HG03378 (cell line): ENCODE results near the gene NR6A1.

Experiments
- ATAC-seq: cut with Tn5 transposase; IDR thresholded peaks from one replicate; pipeline ENCODE4 v1.9.1; 2021; ENCODE audit warnings: mild to moderate bottlenecking, moderate library complexity; ENCODE audit not compliant: unreplicated experiment

NR6A1 gene

GRCh38 chr9:124495126-124496074 is 275.7 kb downstream of the NR6A1 start:
- no peak for ATAC-seq

DNA sequence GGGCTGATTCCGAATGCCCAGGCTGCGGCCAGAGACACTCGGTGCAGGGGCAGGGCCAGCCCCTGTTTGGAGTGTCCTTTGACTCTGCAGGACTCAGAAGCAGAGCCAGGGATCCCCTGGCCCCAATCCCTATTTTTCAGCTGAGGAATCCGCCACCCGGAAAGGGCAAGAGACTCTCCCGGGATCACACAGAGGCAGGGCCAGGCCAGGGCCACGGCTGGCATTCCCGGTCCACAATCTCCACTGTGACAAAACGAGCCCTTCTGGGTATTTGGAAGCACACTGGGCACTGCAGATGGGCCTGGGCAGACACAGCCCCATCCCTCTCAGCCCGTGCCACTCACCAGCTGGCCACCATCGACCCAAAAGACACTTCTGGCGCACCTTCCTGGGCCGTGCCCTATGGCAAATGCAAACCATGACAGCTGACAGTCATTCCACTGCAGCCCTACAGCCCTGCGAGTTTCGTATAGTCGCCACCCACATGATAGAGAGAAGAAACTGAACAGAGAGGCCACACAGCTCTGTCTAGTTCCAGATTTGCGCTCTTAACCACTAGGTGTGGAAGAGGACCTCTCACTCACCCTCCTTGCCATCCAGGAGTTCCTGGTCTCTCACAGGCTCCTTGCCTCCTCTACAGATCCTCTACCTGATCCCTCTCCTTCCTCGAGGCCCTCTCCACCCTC is 277.2 kb downstream of the NR6A1 start:
- no peak for ATAC-seq

DNA sequence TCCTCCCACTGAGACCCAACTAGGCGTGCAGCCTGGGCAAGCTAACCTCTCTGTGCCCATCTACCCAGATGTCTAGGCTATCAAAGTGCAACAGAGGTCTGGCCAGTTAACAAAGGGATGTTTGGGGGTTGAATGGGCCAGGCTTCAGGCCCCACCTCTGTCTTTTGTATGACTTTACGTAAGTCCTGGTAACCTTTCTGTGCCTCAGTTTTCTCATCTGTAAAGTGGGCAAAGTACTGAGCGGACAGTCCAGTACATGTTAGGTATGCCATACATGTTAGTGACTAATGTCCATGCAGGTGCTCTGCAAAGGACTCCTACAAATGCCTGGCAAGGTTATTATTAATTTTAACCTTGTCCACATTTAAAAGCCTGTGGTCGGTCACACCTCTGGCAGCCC is 277.9 kb downstream of the NR6A1 start:
- ATAC-seq, result no peak

DNA sequence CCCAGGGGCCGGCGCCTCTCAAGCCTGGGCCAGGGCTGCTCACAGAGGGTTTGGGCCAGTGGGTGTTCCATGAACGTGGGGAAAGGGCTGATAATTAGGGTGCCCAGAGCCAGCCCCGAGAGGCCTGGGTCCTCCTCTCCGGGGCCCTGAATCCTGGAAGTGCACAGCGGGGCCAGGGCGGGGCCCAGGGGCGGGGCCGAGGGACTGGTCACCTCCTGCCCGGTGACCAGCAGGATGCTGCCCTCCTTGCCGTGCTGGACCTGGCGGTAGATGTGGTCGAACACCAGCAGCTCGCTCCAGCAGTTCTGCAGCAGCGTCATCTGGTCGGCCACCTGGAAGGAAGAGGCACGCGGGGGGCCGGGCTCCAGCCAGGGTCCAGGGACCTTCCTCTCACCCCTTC is 278.3 kb downstream of the NR6A1 start:
- no peak for ATAC-seq

DNA sequence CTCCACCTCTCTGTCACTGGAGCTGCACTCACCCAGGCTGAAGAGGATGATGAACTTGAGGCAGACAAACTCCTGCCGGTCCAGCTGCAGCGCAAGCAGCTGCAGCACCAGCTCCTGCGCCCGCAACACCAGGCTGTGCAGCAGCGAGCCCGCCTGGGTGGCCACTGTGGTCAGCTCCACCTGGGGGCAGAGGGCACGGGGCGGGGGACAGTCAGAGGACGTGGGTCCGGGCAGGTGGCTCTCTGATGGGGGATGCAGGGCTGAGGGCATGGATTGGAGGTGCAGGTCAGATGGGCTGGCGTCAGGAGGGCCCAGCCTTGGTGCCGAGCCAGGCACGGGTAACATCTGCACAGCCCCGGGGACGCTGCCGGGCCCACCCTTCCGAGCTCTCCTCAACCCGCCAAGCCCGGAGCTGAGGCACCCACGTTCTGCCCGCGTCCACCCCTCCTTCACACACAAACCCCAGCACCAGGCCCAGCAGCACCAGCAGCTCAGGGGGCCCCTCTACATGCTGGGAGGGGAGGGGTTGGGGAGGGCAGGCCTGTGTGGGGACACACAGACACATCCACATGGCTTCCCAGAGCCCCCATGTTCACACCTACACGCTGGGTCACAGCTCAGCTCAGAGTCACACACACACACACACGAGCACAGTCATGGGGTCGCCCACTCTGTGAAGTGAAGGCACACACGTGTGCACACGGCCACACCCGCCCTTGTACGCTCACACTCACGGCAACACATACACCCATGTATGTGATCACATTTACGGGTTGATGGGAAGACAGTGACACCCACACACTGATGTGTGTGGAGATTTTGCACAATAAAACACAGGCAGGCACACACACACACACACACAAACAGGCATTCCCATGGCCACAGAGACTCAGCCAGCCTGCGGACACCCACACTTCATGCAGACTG is 279.8 kb downstream of the NR6A1 start:
- no peak for ATAC-seq

DNA sequence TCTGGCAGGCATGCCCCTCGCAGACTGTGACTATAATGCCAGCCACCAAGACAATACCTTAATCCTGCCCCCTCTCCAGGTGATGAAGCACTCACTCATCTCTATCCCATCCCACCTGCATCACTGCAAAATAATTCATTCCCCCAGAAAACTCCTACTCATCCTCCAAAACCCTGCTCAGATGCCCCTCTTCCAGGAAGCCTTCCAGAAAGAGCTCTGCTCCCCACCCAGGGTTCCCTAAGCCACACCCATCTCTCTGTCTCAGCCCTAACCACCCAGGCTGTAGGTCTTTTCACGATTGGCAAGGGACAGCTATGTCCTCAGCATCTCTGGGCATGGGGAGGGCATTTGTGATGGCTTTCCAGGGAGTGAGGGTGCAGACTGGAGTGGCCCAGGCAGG is 281.1 kb downstream of the NR6A1 start:
- no peak for ATAC-seq

DNA sequence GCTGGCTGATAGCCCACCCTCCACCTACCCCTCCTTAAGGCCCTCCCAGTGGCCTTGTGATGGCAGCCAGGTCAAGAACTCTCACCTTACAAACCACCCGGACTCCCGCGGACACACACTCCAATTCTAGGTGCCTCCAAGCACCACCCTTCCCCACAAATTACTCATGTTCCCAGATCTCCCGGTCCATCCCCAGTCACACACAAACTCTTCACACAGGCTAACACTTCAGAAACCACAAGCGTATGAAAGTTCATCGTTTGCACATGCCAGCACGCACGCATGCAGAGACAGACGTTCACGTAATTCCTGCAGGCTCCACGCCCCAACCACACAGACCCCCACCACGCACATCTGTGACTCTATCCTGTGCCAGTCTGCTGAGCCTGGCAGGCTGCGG is 281.9 kb downstream of the NR6A1 start:
- ATAC-seq, result no peak

DNA sequence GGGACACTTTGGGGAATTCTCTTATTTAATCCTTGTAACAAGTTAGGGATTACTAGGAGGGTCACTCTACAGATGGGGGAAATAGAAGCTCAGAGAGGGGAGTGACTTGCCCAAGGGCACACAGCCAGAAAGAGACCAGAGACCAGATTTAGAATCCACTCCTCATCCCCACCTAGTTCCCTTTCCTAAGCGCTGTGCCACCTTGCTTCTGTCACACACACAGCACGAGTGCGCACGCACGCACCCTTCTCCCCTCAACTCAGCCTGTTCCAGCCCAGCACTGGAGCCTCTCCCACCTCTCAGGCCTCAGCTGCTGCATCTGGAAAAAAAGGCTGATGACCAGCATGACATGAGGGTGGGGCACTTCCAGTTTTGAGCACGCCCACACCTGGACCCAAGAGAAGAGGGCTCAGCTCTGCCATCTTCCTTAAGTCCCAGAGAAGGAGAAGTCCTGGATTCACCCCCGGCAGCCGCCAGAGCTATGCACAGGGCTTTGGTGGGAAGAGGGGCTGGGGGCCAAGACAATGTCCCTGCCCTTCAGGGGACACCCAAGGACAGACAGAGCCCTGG is 282.4 kb downstream of the NR6A1 start:
- no peak for ATAC-seq

DNA sequence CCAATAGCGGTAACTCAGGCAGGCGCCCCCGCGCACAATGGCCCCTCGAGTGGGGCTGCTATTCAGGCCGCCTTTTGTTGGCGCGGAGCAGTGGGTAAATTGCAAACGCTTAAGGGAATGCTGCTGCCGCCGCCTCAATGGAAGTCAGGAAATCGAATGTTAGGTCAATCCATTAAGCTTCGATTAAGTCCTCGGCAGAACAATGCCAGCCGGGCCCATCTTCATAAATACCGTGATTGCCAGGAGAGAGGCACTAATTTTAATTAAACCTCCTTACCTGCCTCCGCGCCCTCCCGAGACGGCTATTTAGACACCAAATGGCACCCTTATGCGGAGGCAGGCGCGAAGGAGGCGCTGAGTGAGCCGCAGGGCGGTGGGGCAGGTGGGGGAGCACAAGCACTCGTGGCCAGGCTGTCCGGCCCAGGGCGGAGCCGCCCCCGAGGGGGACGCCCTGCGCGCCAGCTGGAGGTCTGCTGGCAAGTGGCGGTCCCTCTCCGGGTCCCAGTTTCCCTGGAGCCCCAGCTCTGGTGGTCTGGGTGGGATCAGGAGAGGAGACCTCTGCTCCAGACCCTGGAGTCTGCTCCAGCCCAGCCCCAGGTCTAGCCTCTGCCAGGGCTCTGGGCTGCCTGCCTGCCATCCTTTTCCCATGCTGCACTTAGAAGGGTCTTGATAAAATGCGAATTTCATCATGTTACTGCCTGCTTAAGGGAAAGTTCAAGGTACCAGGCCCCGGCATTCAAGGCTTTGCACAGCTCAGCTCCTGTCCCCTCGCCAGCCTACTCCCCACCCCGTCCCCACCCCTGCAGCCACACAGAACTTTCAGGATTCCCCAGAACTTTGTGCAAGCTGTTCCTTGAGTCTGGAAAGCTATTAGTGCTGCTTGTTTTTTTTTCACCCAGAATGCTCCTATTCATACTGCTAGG is 283.6 kb downstream of the NR6A1 start:
- no peak for ATAC-seq

DNA sequence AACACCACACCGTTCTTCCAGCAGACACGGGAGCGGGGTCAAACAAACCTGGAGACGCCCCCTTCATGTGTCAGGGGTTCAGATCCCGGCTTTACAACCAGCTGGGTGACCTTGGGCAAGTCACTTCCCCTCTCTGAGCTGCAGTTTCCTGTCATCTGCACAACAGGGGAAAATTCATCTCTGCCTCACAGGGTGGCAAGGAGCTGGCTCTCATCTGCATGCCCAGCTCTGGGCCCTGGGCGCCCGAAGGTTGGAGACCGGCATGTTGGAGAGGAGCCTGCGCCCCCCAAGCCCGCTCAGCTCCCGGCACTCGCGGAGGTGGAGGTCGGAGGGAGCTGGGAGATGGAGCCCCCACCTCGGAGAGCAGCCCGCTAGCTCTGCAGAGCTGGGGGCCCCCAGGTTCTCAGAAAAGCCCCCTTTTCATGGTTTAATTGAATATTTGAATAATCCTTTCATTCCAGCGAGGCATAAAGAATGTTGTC is 284.3 kb downstream of the NR6A1 start:
- ATAC-seq, result no peak

DNA sequence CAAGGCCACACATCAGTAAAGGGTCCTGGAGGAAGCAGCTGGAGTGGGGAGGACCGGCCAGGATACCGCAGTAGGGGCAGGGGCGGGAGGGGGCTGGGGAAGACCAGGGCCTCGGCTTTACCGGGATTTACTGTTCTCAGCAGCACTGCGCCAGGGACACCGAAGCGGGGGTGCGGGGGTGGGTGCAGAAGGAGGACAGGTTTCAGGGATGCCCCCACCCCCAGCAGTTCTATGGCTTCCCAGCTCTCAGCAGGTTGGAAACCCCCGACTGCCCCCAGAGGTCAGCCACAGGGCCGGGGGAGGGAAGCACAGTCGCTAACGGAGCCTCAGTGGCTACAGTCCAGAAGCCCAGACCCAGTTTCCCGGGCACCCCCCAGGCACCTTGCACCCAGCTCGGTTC is 285.2 kb downstream of the NR6A1 start:
- ATAC-seq, result no peak

- ATAC-seq, result no peak
Measured at GRCh38 chr9:124485201-124485600, 285.9 kb downstream of the NR6A1 start.

- ATAC-seq, result no peak
Measured at GRCh38 chr9:124483481-124483880, 287.6 kb downstream of the NR6A1 start.

- ATAC-seq, result no peak
Measured at GRCh38 chr9:124482431-124483031, 288.6 kb downstream of the NR6A1 start.

- no peak for ATAC-seq
Measured at GRCh38 chr9:124481115-124481514, 290.0 kb downstream of the NR6A1 start.

DNA sequence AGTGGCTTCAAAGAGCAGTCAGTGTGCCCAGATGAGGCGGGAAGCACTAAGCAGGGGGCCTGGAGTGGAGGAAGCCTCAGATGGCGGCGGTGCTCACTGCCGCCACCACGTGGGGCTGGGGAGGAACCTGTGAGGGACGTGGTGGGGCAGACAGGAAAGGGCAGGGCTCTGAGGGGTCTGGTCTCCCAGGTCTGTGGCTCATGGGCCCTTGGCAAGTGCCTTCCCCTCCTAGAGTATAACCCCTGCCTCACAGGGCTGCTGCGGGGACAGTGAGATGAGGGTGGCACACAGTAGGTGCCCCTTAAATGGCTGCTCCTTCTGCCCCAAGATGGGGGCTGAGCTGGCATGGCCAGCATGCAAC is 290.5 kb downstream of the NR6A1 start:
- no peak for ATAC-seq

GRCh38 chr9:124479947-124480620 is 291.0 kb downstream of the NR6A1 start:
- no peak for ATAC-seq

DNA sequence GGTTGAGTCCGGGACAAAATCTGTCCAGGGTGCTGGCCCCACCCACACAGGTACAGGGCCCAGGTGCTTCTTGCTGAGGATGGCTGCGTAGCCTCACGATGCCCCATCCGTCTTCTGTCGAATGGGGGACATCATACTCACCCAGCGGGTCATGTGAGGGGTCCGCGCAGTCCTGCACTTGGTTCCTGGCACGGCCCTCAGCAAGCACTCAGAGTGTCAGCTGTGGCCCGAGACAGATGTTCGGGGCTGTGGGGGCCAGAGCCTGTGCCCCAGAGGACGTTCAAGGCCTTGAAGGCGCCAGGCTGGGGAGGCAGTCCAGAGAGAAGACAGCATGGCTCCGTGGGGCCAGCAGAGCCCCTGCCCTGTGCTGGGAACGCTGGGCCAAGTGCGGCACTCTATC is 291.7 kb downstream of the NR6A1 start:
- no peak for ATAC-seq

DNA sequence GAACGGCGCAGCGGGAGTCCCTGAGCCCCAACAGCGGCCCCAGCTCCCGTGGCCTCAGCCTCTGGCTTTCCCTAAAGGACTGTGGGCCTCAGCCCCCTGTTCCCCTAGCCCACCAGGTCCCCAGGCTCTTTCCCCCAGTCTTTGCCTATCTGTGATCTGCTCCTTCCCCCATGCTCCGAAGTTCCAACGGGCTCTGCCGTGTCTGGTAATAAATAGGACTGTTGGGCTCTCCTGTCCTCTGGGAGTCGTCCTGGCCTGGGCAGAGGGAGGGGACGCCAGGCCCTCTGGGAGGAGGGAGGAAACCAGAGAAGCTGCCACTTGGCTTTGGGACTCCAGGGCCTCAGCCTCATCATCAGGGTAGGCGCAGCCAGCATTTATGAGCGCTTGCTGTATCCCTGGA is 292.8 kb downstream of the NR6A1 start:
- no peak for ATAC-seq
